ENCODE measurements around the gene SDHC.
"Not testable (repeated sequence)": the region's sequence is repeated elsewhere in the genome, so short reads cannot be mapped to it uniquely, and the experiment has no call there.

The SDHC gene

GRCh38 chr1:161389158-161389557, 75.0 kb downstream of the SDHC start:
- DNase-seq, result not testable (repeated sequence)

- DNase-seq, result peak; percentile 95 to 97
These were observed 75.7 kb downstream of the SDHC start for GRCh38 chr1:161389691-161390558.

- DNase-seq, result peak in 1 of 2 experiments; percentile 63
These were observed 76.3 kb downstream of the SDHC start for GRCh38 chr1:161390559-161390858.

GRCh38 chr1:161391136-161391535, 77.0 kb downstream of the SDHC start:
- not testable (repeated sequence) for DNase-seq

GRCh38 chr1:161391611-161392010, 77.4 kb downstream of the SDHC start:
- no peak for DNase-seq

- no peak for DNase-seq
These were observed 79.0 kb downstream of the SDHC start for GRCh38 chr1:161393151-161393550.

GRCh38 chr1:161397038-161397437, 82.9 kb downstream of the SDHC start:
- not testable (repeated sequence) for DNase-seq

- no peak for DNase-seq
These were observed 84.7 kb downstream of the SDHC start for GRCh38 chr1:161398900-161399256.

GRCh38 chr1:161399257-161399998, 85.2 kb downstream of the SDHC start:
- peak; percentile 94 for DNase-seq

- no peak for DNase-seq
These were observed 88.3 kb downstream of the SDHC start for GRCh38 chr1:161402446-161402845.

GRCh38 chr1:161404051-161404597, 89.9 kb downstream of the SDHC start:
- DNase-seq, result no peak

GRCh38 chr1:161406551-161406950, 92.4 kb downstream of the SDHC start:
- DNase-seq, result not testable (repeated sequence)

GRCh38 chr1:161407451-161407985, 93.3 kb downstream of the SDHC start:
- no peak for DNase-seq

- no peak for DNase-seq
These were observed 94.4 kb downstream of the SDHC start for GRCh38 chr1:161408429-161409052.

GRCh38 chr1:161409848-161410635, 95.9 kb downstream of the SDHC start:
- not testable (repeated sequence) for DNase-seq

- not testable (repeated sequence) for DNase-seq
These were observed 96.4 kb downstream of the SDHC start for GRCh38 chr1:161410636-161410970.

Data from SHP77 (cell line).